SH-SY5Y (cell line): ENCODE measurements around the gene ZNF70.

Experiments
- GATA2 ChIP-seq: IDR thresholded peaks from 2 replicates; pipeline ENCODE4 v1.6.1; 2011; ENCODE audit warnings: mild to moderate bottlenecking, low read depth, low read length
- GATA3 ChIP-seq: IDR thresholded peaks from 2 replicates; pipeline ENCODE4 v1.6.1; 2011; ENCODE audit warnings: low read depth, mild to moderate bottlenecking, low read length, moderate library complexity

- TF ChIP-seq GATA2 (no peak), GATA3 (no peak)
These were observed 12.1 kb upstream of the ZNF70 start, which contains the start of gene C22orf15 for GRCh38 chr22:23762842-23763578.
